HUES64 (cell line): ENCODE measurements around the gene OCIAD1.
"Not testable (repeated sequence)": the region's sequence is repeated elsewhere in the genome, so short reads cannot be mapped to it uniquely, and the experiment has no call there.

ENCODE experiments used
- H3K27ac ChIP-seq: 2 replicates; pipeline ENCODE4 v1.7.0; 2013; ENCODE audit warnings: low read depth, low read length, inconsistent platforms
- H3K27me3 ChIP-seq: 2 replicates; pipeline ENCODE4 v1.6.1; 2013; ENCODE audit warnings: mild to moderate bottlenecking, low read length; ENCODE audit not compliant: insufficient read depth
- H3K36me3 ChIP-seq: 2 replicates; pipeline ENCODE4 v1.6.1; 2013; ENCODE audit warnings: mild to moderate bottlenecking, low read length; ENCODE audit not compliant: insufficient read depth
- H3K4me1 ChIP-seq: 2 replicates; pipeline ENCODE4 v1.6.1; 2013; ENCODE audit warnings: mild to moderate bottlenecking, low read length, moderate library complexity; ENCODE audit not compliant: insufficient read depth
- H3K4me3 ChIP-seq: 2 replicates; pipeline ENCODE4 v1.5.1; 2013; ENCODE audit warnings: mild to moderate bottlenecking, low read length, moderate library complexity
- H3K9ac ChIP-seq: 2 replicates; pipeline ENCODE4 v1.6.1; 2013; ENCODE audit warnings: mild to moderate bottlenecking, low read depth, low read length
- H3K9me3 ChIP-seq: 2 replicates; pipeline ENCODE4 v1.6.1; 2013; ENCODE audit warnings: low read depth, low read length; ENCODE audit not compliant: insufficient read depth
- WGBS: fragments of 150-250, 120-280 bp; methylation state at CpG from one replicate; pipeline ENCODE4 v1.1.7; 2013; ENCODE audit warnings: missing lambda C conversion rate; 5-methylcytosine and 5-hydroxymethylcytosine counted together

The OCIAD1 gene

GRCh38 chr4:48796927-48797679, 33.8 kb upstream of the OCIAD1 start:
- Histone ChIP-seq H3K9me3 (no peaks in the 10 kb centered on the region), H3K36me3 (no peaks in the 10 kb centered on the region), H3K9ac (no peak overlapping the region), H3K27me3 (no peaks in the 10 kb centered on the region), H3K4me1 (peaks cover 13% of the 10 kb centered on the region), H3K27ac (no peak overlapping the region), H3K4me3 (no peak overlapping the region)
- 80% methylated on average over 1 of the region's 1 CpG for WGBS

- Histone ChIP-seq H3K27ac (no peak overlapping the region), H3K9ac (no peak overlapping the region), H3K4me1 (peaks cover 13% of the 10 kb centered on the region), H3K27me3 (no peaks in the 10 kb centered on the region), H3K36me3 (no peaks in the 10 kb centered on the region), H3K9me3 (no peaks in the 10 kb centered on the region), H3K4me3 (no peak overlapping the region)
- 79% methylated on average over 1 of the region's 2 CpGs for WGBS
Observed at GRCh38 chr4:48798117-48798516, 32.8 kb upstream of the OCIAD1 start.

GRCh38 chr4:48799157-48799556, 31.7 kb upstream of the OCIAD1 start:
- no peaks in the 10 kb centered on the region for H3K9me3 ChIP-seq
- H3K4me3 ChIP-seq = no peak overlapping the region
- no peaks in the 10 kb centered on the region for H3K27me3 ChIP-seq
- H3K9ac ChIP-seq = no peak overlapping the region
- peaks cover 13% of the 10 kb centered on the region for H3K4me1 ChIP-seq
- 74% methylated on average over 2 of the region's 2 CpGs for WGBS
- H3K36me3 ChIP-seq = no peaks in the 10 kb centered on the region
- no peak overlapping the region for H3K27ac ChIP-seq

- WGBS = 83% methylated on average over 2 of the region's 2 CpGs
- not testable (repeated sequence) for H3K9me3 ChIP-seq, H3K27me3 ChIP-seq, H3K27ac ChIP-seq, H3K9ac ChIP-seq, H3K36me3 ChIP-seq, H3K4me3 ChIP-seq
- H3K4me1 ChIP-seq = peaks cover 13% of the 10 kb centered on the region
Observed at GRCh38 chr4:48800155-48800554, 30.7 kb upstream of the OCIAD1 start.

DNA sequence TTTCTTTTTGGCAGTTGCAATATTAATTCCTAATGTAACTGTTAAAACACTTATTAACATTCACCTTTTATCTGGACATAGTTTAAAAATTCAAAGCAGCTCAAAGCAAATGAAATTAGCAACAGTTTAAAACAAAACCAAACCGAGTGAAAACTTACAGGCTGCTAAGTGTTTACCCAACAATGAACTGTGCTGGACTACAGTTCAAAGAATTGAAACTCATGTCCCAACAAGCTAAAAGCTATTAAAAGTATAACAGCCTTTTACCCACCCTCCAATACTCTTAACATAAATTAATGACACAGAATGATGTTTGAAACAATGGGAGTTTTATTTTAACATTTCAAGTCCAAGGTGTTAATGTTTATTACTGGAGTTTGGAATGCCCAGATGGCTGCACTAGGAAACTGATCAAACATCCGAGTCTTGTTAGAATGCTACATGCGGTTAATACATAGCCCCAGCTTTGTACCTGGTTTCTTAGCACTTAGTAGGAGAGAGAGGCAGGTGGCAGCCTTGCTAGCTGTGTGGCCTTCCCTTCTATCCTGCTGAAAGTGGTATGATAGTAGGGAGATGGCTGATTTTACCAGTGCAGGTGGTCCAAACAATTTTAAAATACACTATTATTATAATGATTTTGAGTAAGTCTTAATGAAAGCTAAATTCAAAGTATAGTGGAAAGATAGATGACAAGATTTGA, 29.7 kb upstream of the OCIAD1 start:
- no peaks in the 10 kb centered on the region for H3K27me3 ChIP-seq
- no peak overlapping the region for H3K4me3 ChIP-seq
- no peaks in the 10 kb centered on the region for H3K36me3 ChIP-seq
- no peaks in the 10 kb centered on the region for H3K9me3 ChIP-seq
- H3K27ac ChIP-seq = no peak overlapping the region
- no peak overlapping the region for H3K9ac ChIP-seq
- peaks cover 11% of the 10 kb centered on the region for H3K4me1 ChIP-seq
- WGBS = 87% methylated on average over 3 of the region's 3 CpGs

- 91% methylated on average over 8 of the region's 8 CpGs for WGBS
- H3K27me3 ChIP-seq = no peaks in the 10 kb centered on the region
- H3K9me3 ChIP-seq = no peaks in the 10 kb centered on the region
- no peak overlapping the region for H3K27ac ChIP-seq
- no peak overlapping the region for H3K9ac ChIP-seq
- H3K36me3 ChIP-seq = no peaks in the 10 kb centered on the region
- no peak overlapping the region for H3K4me3 ChIP-seq
- no peaks in the 10 kb centered on the region; the same call in 1 of the 2 replicates for H3K4me1 ChIP-seq
Observed at GRCh38 chr4:48804584-48805301, 26.1 kb upstream of the OCIAD1 start.

- 75% methylated on average over 5 of the region's 6 CpGs for WGBS
- H3K4me1 ChIP-seq = peaks cover 10% of the 10 kb centered on the region; the same call in 1 of the 2 replicates
- H3K9me3 ChIP-seq = no peaks in the 10 kb centered on the region
Observed at GRCh38 chr4:48812866-48813265, 18.0 kb upstream of the OCIAD1 start.

GRCh38 chr4:48813964-48814363, 16.9 kb upstream of the OCIAD1 start:
- H3K27me3 ChIP-seq = no peaks in the 10 kb centered on the region
- H3K9me3 ChIP-seq = no peaks in the 10 kb centered on the region
- H3K36me3 ChIP-seq = no peaks in the 10 kb centered on the region

More at GRCh38 chr4:48812866-48813265, 18.0 kb upstream of the OCIAD1 start:
- no peak overlapping the region for H3K9ac ChIP-seq
- no peaks in the 10 kb centered on the region for H3K27me3 ChIP-seq
- H3K36me3 ChIP-seq = no peaks in the 10 kb centered on the region
- no peak overlapping the region for H3K4me3 ChIP-seq
- H3K27ac ChIP-seq = no peak overlapping the region

GRCh38 chr4:48815483-48815882, 15.4 kb upstream of the OCIAD1 start:
- H3K27ac ChIP-seq = no peak overlapping the region
- peaks cover 10% of the 10 kb centered on the region; the same call in 1 of the 2 replicates for H3K4me1 ChIP-seq
- H3K4me3 ChIP-seq = no peak overlapping the region
- no peaks in the 10 kb centered on the region for H3K27me3 ChIP-seq
- no peaks in the 10 kb centered on the region for H3K9me3 ChIP-seq
- H3K9ac ChIP-seq = no peak overlapping the region
- no peaks in the 10 kb centered on the region for H3K36me3 ChIP-seq
- WGBS = 84% methylated on average over 2 of the region's 2 CpGs

More at GRCh38 chr4:48813964-48814363, 16.9 kb upstream of the OCIAD1 start:
- peaks cover 10% of the 10 kb centered on the region; the same call in 1 of the 2 replicates for H3K4me1 ChIP-seq
- H3K9ac ChIP-seq = no peak overlapping the region
- no peak overlapping the region for H3K27ac ChIP-seq
- H3K4me3 ChIP-seq = no peak overlapping the region
- 88% methylated on average over 1 of the region's 1 CpG for WGBS

- H3K27me3 ChIP-seq, H3K9ac ChIP-seq, H3K4me1 ChIP-seq, H3K36me3 ChIP-seq, H3K4me3 ChIP-seq, H3K27ac ChIP-seq, H3K9me3 ChIP-seq: not testable (repeated sequence)
- WGBS = 96% methylated on average over 7 of the region's 7 CpGs
Observed at GRCh38 chr4:48816297-48816696, 14.6 kb upstream of the OCIAD1 start.

DNA sequence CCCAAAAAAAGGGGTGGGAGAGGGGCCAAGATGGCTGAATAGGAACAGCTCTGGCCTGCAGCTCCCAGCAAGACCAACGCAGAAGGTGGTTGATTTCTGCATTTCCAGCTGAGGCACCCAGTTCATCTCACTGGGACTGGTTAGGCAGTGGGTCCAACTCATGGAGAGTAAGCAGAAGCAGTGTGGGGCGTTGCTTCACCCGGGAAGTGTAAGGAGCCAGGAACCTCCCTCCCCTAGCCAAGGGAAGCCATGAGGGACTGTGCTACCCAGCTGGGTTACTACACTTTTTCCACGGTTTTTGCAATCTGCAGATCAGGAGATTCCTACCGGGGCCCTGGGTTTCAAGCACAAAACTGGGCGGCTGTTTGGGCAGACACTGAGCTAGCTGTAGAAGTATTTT, 13.9 kb upstream of the OCIAD1 start:
- H3K9ac ChIP-seq = no peak overlapping the region
- no peaks in the 10 kb centered on the region for H3K27me3 ChIP-seq
- 93% methylated on average over 6 of the region's 6 CpGs for WGBS
- H3K4me3 ChIP-seq = no peak overlapping the region
- no peaks in the 10 kb centered on the region for H3K9me3 ChIP-seq
- no peaks in the 10 kb centered on the region for H3K36me3 ChIP-seq
- peaks cover 10% of the 10 kb centered on the region; the same call in 1 of the 2 replicates for H3K4me1 ChIP-seq
- no peak overlapping the region for H3K27ac ChIP-seq
